GM12875 (cell line): ENCODE measurements around the gene HHATL.

Experiments
- H3K4me3 ChIP-seq: one replicate; pipeline ENCODE4 v1.5.1; 2011; ENCODE audit warnings: low read depth, low read length, control low read depth
- TF ChIP-seq, protein P1 (sequence below): IDR thresholded peaks from 2 replicates; pipeline ENCODE4 v1.5.1; 2011; ENCODE audit warnings: low read depth, mild to moderate bottlenecking, control low read depth, inconsistent platforms, low read length, moderate library complexity, borderline replicate concordance; ENCODE audit not compliant: insufficient read depth

HHATL gene

DNA sequence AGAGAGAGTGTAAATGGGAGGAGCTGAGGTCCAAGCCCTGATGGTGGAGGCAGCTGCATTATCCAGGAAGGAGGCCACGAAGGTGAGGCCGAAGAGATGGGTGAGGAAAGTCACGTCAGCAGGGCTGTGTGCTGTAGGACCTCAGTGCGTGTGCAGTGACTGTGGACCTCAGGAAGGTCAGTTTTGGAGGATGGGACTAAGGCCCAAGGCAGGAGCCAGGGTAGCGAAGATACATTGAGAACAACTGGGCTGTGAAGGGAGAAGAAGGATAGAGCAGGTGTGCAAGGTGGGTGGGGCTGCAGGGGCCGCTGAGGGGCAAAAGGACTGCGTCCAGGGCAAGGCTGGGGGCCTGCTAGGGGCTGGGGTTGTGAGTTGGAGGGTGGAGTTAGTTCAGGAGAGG, 12.4 kb downstream of the HHATL start:
- no peak overlapping the region for H3K4me3 ChIP-seq
- TF ChIP-seq, protein P1, sequence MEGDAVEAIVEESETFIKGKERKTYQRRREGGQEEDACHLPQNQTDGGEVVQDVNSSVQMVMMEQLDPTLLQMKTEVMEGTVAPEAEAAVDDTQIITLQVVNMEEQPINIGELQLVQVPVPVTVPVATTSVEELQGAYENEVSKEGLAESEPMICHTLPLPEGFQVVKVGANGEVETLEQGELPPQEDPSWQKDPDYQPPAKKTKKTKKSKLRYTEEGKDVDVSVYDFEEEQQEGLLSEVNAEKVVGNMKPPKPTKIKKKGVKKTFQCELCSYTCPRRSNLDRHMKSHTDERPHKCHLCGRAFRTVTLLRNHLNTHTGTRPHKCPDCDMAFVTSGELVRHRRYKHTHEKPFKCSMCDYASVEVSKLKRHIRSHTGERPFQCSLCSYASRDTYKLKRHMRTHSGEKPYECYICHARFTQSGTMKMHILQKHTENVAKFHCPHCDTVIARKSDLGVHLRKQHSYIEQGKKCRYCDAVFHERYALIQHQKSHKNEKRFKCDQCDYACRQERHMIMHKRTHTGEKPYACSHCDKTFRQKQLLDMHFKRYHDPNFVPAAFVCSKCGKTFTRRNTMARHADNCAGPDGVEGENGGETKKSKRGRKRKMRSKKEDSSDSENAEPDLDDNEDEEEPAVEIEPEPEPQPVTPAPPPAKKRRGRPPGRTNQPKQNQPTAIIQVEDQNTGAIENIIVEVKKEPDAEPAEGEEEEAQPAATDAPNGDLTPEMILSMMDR = no peak

DNA sequence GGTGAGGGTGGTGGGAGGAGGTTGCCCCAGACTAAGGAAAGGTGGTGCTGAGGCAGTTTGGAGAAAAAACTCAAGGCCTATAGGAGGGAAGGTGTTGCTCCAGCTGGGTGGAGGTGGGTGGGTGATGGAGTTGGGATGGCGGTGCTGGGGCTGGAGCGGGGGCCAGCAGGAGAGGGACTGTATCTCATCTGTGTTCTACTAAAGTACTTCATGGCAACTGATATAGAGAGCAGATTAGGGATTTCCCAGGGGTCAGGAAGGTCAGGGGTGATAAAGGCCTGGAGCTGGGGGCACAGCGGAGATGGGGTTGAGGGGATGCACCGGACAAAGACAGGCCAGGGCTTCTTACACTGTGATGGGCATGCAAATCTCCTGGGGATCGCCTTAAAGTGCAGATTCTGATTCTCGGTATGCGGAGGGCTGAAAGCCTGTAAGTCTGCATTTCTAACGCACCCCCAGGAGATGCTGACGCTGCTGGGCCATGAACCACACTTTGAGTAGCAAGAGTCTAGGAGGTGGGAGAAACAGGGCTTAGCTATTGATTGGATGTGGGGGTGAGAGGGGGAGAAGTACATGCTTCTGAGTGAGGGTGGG, 13.1 kb downstream of the HHATL start:
- no peak overlapping the region for H3K4me3 ChIP-seq
- TF ChIP-seq, protein P1 = no peak

GRCh38 chr3:42688487-42689420, 13.8 kb downstream of the HHATL start:
- TF ChIP-seq, protein P1 = no peak
- H3K4me3 ChIP-seq = no peak overlapping the region

DNA sequence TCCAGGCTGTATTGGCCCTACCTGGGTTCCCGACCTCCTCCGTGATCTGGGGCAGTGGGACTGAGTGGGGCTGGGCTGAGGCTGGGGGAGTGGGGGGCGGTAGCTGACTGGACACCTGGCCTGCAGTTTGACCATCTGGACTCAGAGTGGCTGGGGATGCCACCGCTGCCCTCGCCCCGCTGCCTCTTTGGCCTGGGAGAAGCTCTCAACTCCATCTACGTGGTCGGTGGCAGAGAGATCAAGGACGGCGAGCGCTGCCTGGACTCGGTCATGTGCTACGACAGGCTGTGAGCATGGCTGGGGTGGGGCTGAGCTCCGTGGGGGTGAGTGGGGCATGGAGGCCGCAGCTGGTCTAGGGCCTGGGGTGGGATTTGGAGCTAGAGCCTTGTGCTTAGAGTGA, 14.6 kb downstream of the HHATL start:
- no peak overlapping the region for H3K4me3 ChIP-seq
- TF ChIP-seq, protein P1 = no peak

DNA sequence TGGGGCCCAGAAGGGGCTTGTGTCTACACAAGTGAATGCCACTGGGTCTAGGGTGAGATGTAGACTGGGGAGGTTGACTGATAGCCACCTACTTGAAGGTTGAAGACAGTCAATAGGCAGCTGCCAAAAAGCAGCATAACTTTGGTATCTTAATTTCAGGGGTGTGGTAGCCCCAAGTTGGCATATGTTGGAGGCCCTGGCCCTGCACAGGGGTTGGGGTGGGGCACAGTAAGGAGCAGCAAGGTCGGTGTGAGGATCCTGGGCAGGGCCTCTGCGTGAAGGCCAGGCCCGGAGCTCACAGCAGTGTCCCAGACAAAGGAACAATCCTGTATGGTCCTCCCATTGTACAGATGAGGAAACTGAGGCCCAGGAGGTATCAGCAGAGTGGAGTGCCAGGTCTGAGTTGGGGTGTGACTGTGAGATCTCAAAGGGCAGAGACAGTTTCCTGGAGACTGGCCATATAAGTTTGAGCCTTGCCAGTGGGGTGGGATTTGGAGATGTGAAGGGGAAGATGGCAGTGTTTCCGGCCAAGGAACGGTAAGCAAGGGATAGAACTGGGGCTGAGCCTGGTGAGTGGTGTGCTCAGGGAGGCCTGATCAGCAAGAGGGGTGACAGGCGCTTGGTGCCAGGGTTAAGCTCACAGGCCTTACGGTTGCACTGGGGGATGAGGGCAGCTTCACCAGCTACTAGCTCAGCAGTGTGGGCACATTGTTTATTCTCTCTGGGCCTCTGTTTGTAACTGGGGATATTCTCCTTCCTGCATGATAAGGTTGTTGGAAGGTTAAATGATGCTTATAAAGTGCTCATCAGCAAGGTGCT, 15.6 kb downstream of the HHATL start:
- TF ChIP-seq, protein P1 = no peak
- H3K4me3 ChIP-seq = no peak overlapping the region

GRCh38 chr3:42685891-42686820, 16.4 kb downstream of the HHATL start:
- TF ChIP-seq, protein P1 = no peak
- no peak overlapping the region for H3K4me3 ChIP-seq
